Lower leg skin (tissue), 4 donors: ENCODE data around the gene GALT. TPM values are rescaled to one million over a fixed set of nuclear protein-coding genes. Genes with fewer than 3 reads are reported as not detected.

ENCODE experiments used
- DNase-seq, 2 donors: peaks; one replicate each; pipeline ENCODE4 v3.0.0-alpha.2; 2019; ENCODE audit warnings: low spot score in 2 of 2
- H3K4me3 ChIP-seq: fragments of 200-600 bp; sonication (generic); 2 replicates; pipeline ENCODE4 v1.5.1; 2017; ENCODE audit warnings: mild to moderate bottlenecking, low read depth; ENCODE audit not compliant: poor library complexity, severe bottlenecking
- CTCF ChIP-seq, 3 donors: fragments of 450-650 bp; IDR thresholded peaks; one replicate each; pipeline ENCODE4 v1.5.1; 2016; ENCODE audit warnings: antibody characterized with exemption in 3 of 3, mild to moderate bottlenecking in 3 of 3, moderate library complexity in 2 of 3
- POLR2A ChIP-seq, 2 donors: fragments of 450-650 bp; IDR thresholded peaks; one replicate each; pipeline ENCODE4 v1.6.1; 2016 to 2017; ENCODE audit warnings: antibody characterized with exemption in 2 of 2, mild to moderate bottlenecking in 1 of 2, moderate library complexity in 1 of 2
- WGBS, 2 donors: methylation state at CpG; one replicate each; pipeline ENCODE4 v1.1.5; 2018; 5-methylcytosine and 5-hydroxymethylcytosine counted together
- intact Hi-C: fragments of 100-400 bp; cut with DNase I; formaldehyde crosslinking; loops from one replicate; pipeline ENCODE4 v1.15.0; 2023; ENCODE audit warnings: low total_unique reads
- total RNA-seq, 4 donors: library from RNA; depleted of rRNA; stranded (reverse); fragments of >200 nt; gene quantifications; one replicate each; pipeline ENCODE4 v1.1.0, GENCODE V29; 2016

GALT gene
- total RNA-seq, 4 donors from 2014 or later: 41.2 to 84.9 (median 55.5) TPM

- no peak overlapping the region for H3K4me3 ChIP-seq
- intact Hi-C loops: no loop called here
- 94 to 97% methylated on average over 2 of the region's 2 CpGs for WGBS, 2 donors
- DNase-seq: no peak
- TF ChIP-seq POLR2A (IDR thresholded peaks at IDR 0.05) (no peak), CTCF (IDR thresholded peaks at IDR 0.05) (no peak)
Observed at GRCh38 chr9:34675869-34676268, 29.4 kb downstream of the GALT start.

- DNase-seq: no peak
- intact Hi-C loops: loop anchor here (5.0 kb wide), 1 partner anchor 177 kb away; no protein-coding TSS in a partner anchor
- H3K4me3 ChIP-seq: no peak overlapping the region
- TF ChIP-seq POLR2A (IDR thresholded peaks at IDR 0.05): no peak
- TF ChIP-seq CTCF (IDR thresholded peaks at IDR 0.05): no peak
- 80 to 97% methylated on average over 4 of the region's 4 CpGs for WGBS, 2 donors
Observed at GRCh38 chr9:34684145-34684544, 37.7 kb downstream of the GALT start.

GRCh38 chr9:34684816-34685215 is 38.3 kb downstream of the GALT start:
- H3K4me3 ChIP-seq: no peak overlapping the region
- WGBS, 2 donors: 94 to 97% methylated on average over 4 of the region's 4 CpGs
- intact Hi-C loops: loop anchor here (5.0 kb wide), 1 partner anchor 178 kb away; no protein-coding TSS in a partner anchor
- DNase-seq: no peak
- TF ChIP-seq CTCF (IDR thresholded peaks at IDR 0.05) (no peak), POLR2A (IDR thresholded peaks at IDR 0.05) (no peak)

- WGBS, 2 donors: 68 to 75% methylated on average over 4 of the region's 4 CpGs
- no peak overlapping the region for H3K4me3 ChIP-seq
- TF ChIP-seq POLR2A (IDR thresholded peaks at IDR 0.05): no peak
- TF ChIP-seq CTCF (IDR thresholded peaks at IDR 0.05): no peak
Observed at GRCh38 chr9:34685591-34685990, 39.1 kb downstream of the GALT start.

GRCh38 chr9:34686231-34686630 is 39.8 kb downstream of the GALT start:
- TF ChIP-seq CTCF (IDR thresholded peaks at IDR 0.05): no peak
- TF ChIP-seq POLR2A (IDR thresholded peaks at IDR 0.05): no peak
- no peak overlapping the region for H3K4me3 ChIP-seq
- intact Hi-C loops: no loop called here
- DNase-seq: no peak
- WGBS, 2 donors: 50 to 61% methylated on average over 5 of the region's 5 CpGs

More at GRCh38 chr9:34685591-34685990, 39.1 kb downstream of the GALT start:
- no peak for DNase-seq
- intact Hi-C loops: no loop called here

- intact Hi-C loops: no loop called here
- no peak for TF ChIP-seq CTCF (IDR thresholded peaks at IDR 0.05)
- TF ChIP-seq POLR2A (IDR thresholded peaks at IDR 0.05): no peak
- H3K4me3 ChIP-seq: no peak overlapping the region
- WGBS, 2 donors: 57 to 68% methylated on average over 1 of the region's 1 CpG
- no peak for DNase-seq
Observed at GRCh38 chr9:34686732-34687131, 40.3 kb downstream of the GALT start.
